Stimulated activated CD8-positive, alpha-beta memory T cell treated with anti-CD3 and anti-CD28 coated beads, Interleukin-15, amount 100 ng/mL, for 4 hours (primary cell): ENCODE results near the gene CDKN2AIP.
A peak's percentile ranks its signal among the peaks of the same experiment; 100 is the strongest.
"Not testable (repeated sequence)": the region's sequence is repeated elsewhere in the genome, so short reads cannot be mapped to it uniquely, and the experiment has no call there.

Experiments
- DNase-seq, 2 donors: peaks; one replicate each; pipeline ENCODE4 v3.0.0-alpha.2; 2020; ENCODE audit warnings: low read depth in 2 of 2

The CDKN2AIP gene

DNA sequence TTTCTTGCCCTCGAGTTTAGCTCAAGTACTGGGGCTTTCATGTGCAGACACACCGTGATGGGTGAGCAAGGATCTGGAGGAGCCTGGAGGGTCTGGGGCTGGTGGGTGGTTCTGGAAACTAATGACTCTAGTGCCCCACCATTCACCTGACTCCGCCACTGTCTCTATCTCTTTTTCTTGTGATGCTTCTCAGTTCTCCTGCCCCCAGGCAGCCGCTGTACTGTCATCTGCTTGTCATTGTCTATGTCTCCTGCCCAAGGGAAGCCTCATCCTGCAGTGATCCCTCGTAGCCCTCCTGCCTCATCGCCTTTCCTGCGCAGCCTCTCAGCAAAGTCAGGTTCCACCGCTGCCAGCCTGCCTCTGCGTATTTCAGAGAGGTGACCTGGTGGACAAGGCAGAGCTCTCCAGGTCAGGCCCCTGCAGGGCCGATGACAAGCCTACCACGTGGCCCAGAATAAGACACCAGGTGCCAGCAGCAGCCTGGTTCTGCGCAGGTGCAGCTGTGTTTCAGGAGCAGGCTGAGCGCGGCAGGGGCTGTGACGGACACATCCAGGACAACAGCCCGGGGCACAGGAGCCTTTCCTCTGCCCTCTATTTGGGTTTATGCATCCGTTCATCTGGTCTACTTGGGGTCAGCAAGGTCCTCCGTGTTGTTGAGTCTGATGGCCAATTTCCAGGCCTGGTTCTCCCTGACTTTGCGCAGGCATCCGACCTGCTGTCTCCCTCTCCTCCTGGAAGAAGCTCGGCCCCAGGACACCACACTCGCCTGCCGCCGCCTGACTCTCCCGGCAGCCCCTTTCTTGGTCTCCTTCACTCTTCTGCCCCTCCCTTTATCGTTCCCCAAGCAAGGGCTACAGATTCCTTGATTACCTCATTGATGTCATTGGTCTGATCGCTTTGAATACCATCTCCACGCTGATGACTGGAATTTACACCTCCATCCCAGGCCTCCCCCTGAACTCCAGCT is 30.9 kb upstream of the CDKN2AIP start:
- no peak for DNase-seq

DNA sequence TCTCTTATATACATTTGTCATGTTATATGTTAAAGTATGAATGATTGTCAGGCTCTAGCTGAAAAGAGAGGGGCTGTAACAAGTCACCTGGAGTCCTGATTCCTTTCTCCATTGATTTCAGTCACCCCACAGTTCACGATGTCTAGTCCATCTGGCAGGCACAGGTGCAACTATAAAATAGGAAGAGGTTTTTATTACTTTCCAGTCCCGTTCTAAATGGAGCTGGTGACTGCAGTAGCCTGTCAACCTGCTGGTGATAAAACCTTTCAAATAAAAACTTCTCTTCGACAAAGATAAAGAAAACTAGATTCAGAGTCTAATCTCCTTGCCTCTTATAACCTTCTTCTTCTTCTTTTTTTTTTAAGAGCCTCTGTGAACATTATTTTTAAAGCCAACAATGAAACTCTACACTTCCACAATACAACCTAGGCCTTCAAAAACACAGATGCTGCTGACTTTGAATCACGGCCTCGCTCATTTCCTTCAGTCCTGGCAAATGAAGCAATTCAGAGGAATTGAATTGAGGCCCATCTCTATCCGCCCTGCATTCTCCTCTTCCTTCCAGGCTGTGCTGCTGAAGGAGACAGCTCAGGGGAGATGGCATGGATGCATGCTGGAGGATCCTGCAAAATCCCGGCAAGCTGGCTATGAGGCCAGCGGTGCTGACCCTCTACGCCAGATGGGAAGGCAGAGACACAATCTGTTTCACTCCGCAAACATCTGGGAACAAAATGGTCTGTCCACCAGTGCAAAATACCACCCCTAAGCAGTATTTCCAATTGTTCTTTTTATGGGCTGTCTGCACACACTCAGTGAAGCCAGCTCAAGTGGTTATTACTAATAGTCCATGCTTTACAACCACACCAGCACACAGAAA is 27.3 kb upstream of the CDKN2AIP start:
- no peak for DNase-seq

DNA sequence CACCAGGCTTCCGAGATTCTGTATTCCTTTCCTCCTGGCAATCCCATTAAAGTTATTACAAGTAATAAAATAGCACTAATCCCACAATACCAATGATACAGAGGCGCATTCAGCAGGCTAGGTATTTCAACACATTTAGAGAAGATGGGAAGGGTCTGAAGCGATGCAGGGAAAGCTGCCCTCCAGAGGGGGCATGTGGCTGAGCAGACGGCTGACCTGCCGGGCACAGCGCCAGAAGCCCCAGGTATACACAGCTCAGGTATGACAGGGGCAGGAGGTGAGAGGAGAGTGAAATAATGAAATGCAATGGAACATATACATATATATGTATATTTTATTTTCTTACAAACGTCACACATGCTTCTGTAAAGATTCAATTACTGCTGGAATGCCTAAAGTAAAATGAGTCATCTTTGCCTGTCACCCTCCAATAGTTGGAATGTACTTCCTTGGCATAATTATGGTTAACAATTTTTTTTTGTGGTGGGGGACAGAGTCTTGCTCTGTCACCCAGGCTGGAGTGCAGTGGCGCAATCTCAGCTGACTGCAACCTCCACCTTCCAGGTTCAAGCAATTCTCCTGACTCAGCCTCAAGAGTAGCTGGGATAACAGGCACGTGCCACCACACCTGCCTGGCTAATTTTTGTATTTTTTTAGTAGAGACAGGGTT is 21.3 kb upstream of the CDKN2AIP start:
- no peak for DNase-seq

DNA sequence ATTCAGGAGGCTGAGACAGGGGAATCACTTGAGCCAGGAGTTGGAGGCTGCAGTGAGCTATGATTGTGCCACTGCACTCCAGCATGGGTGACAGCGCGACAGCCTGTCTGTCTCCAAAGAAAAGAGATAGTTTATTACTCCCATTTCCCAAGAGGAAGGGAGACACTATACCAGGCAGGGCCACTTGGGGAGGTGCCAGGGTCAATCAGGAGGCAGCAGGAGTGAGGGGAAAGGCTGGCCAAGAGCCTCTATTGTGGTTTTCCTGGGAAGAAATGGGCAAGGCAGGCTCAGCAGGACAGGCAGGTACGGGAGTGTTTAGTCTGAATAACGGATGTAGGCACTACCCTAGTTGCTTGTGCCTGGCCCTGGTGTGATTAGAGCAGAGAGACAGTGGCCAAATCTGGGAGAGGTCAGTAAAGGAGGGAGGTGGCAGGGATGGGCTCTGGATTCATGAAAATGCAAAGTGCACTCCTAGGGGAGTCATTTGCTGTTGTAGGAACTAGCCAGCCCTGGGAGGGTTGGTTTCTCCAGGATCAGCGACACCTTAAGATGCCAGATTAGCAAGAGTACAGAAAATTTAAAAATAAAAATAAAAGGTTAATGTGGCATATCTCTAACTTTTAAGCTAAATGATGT is 20.2 kb upstream of the CDKN2AIP start:
- DNase-seq, result no peak

DNA sequence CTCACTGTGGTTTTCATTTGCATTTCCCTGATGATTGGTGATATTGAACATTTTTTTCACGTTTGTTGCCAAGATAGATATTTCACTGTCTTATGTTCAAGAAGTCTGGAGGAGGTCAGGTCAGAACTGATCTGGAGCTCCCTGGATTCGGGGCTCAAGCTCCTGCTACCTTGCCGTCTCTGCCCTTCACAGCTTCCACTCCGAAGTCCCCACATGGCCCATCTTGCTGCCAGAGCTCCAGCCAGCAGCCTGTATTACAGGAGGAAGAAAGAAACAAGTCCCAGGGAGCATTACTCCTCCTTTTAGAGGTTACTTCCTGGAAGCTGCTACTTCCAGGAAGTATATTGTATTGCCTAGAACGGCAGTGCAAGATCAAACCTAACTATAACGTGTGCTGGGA is 17.9 kb upstream of the CDKN2AIP start:
- no peak for DNase-seq

DNA sequence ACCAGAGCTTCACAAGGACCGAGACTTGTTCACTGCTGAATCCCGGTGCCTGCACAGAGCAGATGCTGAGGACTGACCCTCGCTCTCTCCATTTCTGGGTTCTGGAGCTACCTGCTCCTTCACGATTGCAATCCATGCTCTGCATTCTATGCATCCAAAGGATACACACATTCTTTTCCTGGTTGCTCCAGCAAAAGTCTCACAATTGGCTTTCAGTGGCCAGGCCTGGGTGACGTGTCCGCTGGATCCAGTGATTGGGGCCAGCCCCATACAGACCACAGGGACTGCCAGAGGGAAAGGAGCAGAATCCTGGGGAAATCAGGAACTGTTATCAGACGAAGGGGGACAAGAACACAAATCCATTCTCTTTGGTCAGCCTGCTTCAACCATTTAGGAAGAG is 14.9 kb upstream of the CDKN2AIP start:
- DNase-seq, result no peak

DNA sequence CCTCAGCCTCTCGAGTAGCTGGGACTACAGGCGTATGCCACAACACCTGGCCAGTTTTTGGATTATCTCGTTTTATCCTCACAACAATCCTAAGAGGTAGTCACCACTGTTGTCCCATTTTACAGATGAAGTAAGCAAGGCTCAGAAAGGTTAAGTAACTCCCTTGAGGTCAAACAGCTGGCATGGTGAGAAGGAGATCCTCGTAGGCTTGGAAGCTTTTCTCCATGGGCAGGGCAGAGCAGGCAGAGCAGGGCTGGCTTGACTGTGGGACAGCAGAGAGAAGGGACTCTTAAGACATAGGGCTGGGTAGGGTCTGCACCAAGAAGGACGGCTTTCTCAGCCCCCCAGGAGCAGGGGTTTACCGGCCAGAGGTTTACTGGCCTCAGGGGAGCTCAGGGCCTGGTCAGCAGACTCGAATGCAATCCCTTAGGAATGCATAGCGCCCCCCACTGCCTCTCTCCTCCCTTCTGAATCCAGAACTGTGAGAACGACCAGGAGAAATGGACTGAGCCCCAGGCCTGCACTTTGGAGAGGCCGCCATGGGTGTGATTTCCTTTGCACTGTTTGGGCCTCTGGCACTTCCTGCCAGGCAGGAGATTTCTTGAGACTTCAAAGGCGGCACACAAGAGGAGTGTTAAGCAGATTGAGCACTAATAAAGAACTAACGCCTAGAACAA is 14.0 kb upstream of the CDKN2AIP start:
- no peak for DNase-seq

DNA sequence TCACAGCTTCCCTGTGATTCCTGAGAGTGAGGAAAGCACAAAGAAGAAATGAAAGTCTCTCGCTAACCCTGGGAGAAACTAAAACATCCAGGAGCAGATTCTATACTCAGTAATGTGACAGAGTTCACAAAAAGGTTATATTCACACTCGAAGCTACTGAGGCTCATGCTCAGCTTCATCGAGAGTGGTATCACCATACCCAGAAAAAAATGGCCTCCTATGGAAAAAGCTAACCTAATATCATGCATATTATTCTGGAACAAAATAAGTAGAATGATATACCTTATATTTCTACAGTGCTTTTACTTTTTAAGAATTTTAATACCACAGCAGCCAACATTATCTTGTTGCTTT is 13.5 kb upstream of the CDKN2AIP start:
- no peak for DNase-seq

DNA sequence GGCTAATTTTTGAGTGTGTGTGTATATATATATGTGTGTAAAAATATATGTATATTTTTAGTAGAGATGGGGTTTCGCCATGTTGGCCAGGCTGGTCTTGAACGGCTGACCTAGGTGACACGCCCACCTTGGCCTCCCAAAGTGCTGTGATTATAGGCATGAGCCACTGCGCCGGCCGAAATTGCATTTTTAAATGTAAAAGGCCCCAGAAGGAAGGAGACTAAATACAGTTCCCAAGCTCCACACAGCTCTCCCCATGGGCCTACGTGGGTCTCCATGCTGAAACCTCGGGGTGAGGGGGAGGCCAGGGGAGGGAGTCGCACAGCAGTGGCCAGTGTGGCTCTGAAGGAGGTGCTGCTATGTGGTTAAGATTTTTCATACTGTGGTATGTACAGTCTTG is 12.8 kb upstream of the CDKN2AIP start:
- DNase-seq, result no peak

DNA sequence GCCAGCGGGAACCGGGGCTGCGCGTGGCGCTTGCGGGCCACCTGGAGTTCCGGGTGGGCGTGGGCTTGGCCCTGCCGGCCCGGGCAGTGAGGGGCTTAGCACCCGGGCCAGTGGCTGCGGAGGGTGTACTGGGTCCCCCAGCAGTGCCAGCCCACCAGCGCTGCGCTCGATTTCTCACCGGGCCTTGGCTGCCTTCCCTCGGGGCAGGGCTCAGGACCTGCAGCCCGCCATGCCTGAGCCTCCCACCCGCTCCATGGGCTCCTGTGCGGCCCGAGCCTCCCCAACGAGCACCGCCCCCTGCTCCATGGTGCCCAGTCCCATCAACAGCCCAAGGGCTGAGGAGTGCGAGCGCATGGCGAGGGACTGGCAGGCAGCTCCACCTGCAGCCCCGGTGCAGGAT is 11.3 kb upstream of the CDKN2AIP start:
- DNase-seq, result not testable (repeated sequence)

DNA sequence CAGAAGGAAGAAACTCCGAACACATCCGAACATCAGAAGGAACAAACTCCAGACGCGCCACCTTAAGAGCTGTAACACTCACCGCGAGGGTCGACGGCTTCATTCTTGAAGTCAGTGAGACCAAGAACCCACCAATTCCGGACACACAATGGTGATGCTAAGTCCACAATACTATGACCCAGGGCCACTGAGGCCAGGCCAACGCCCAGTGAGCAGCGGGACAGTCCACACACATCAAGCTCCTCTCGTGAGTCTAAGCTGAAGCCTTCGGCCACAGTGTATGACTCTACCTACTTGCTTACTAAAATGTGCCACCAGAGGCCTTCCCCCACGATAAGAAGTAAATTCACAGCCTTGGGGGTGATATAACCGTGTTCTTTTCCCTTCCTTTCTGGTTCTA is 10.2 kb upstream of the CDKN2AIP start:
- no peak for DNase-seq

DNA sequence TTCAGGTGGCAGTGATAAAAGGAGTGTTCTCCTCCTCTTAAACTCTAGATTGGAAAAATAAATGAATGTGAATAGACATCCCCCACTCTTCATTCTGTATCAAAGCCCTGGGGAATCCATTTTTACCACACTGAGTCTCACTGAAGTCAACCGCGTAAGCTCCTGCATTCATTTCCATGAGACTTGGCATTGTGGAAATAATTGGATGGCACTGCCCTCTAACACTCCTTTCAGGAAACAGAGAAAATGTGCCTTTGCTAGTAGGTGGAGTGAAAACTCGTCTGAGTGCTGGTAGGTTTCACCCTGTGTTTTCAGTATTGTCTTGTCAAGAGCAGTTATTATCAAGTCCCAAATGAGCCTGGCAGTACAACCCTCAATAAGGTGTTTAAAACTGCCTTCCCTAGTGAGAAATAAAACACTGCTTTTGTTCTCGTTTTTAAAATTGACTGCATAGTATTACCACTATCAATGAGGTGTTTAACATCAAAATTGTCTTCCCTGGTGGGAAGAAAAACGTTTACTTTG is 9.7 kb upstream of the CDKN2AIP start:
- DNase-seq, result no peak

DNA sequence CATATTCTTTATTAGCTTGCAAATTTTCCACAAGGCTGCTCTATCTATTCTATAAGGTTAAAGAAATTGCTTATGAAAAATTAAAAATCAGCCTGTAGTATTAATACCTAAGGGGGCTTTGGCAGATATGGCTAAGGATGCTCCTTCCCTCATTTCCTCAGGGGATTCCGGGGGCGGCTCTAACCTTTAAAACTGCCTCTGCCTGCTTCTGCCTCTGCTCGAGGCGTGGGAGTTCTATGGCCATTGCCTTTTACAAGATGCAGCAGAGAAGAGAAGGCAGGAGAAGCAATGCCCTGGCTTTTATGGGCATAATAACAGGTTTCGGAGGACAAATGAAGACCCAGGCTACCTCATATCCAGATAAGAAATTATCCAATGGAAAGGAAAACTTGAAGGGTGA is 8.6 kb upstream of the CDKN2AIP start:
- DNase-seq, result no peak

DNA sequence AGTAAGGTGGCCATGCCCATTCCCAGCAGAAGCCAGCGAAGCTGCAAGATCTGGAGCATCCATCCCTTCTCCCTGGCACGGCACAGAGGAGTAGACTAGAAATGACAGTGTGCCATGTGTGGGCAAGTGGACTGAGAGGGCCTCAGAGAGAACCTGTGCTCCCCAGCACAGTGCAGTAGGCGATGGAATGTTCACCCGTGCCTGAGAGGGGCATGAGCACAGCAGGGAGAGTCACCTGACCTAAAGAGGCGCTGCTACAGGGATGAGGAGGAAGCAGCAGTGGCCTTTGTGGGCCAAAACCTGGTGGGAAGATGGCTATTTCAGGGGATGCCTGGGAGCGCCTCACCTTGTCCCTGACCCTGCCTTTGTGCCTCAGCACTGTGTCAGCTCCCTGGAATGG is 8.0 kb upstream of the CDKN2AIP start:
- no peak for DNase-seq

DNA sequence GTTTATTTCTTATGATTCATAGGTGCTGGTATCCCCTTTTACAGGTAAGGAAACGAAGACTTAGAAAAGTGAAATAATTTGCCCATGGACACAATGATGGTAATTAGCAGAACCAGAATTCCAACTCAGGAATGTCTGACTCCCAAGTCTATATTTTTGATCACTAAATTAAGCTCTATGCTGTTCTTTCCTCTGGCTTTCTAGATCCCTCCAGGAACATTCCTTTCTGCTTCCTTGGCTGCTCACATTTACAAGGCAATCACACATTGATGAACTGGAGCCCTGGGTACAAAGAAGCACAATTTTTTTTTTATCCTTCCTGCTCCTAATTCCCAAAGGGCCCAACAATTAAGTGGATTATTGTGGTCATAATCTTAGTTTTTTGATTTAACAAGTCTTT is 7.0 kb upstream of the CDKN2AIP start:
- no peak for DNase-seq

DNA sequence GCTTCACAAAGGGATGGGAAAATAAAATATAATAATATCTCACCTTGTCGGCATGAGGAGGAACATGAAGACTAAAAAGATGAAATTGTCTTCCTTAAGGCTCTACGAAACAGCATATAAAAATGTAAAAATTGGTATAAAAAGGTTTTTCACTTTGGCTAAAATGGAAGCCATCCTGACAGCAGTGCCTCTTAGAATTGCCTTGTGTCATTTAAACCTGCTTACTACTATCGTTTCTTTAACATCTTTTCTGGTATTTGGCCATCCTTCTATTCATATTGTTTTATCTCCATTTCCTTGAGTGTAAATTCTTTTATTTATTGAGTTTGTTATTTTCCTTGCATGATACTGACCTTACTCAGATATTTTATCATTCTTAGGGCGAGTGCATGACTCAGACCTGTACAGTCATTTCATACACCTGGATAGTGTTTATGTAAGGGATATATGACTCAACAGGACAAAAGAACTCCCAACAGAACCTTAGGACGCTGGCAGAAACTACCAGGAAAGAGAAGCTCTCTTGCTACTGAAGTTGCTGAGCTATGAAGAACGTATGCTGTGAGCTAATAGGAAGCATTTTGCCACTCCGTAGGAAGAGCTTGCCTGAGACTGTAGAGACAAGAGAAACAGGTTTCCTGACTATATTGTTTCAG is 5.8 kb upstream of the CDKN2AIP start:
- no peak for DNase-seq

DNA sequence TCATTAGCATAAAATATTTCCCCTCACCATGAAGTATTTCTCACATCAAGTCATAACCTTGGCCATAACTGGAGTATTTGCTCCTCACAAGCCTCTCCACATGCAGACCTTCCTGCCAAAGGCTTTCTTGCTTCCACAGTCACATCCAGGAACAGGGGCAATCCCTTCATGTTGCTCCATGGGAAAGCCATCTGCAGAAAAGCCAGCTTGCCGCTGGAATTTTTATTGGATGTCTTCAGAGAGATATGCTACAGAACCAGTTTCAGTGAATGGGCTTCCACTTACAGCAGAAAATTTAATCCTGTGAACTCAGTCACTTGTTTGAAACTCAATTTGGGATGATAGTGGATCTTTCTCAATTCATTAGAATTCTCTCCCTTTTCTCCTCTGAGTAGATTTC is 3.2 kb upstream of the CDKN2AIP start:
- DNase-seq, result no peak

DNA sequence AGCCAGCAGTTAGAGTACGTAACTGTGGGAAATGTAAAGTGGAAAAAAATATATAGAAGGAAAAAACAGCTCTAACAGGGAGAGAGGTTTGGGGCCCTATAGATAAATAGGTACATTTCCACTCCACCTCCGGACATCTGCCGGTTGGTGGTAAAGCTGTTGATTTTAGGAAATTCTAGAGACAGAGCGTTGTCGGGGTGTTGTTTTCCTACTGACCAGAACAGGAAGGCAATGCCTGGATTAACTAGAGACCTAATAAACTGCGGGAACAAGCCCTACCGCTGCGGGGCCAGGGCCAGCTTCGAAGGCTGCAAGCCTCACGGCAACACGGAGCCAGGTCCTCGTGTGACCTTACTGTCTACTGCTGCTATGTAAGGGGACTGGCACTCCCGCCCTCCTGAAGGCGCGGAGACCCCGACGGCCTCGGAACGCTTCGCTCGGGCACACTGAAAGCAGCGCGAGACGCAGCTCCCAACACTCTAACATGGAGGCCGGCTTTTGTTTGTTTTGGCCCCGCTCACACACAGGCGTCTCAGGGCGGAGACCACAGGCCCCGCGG is 702 bp upstream of the CDKN2AIP start:
- DNase-seq, result peak in 1 of 2 donors; percentile 5

DNA sequence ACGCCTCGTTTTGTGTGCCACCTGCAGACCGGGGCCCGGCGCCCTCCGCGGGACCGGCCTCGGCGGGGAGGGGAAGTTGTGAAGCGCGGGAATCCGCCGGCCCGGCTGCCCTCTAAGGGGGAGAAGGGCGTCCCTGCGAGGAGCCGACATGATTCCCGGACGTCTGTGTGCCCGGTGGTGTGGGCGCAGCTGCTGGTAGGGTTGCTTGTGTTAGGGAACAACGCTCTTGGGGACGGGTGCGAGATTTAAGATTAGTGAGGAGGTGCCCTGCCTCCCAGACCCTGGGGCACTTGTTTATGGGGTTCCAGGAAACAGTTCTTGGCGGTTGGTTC is 627 bp downstream of the CDKN2AIP start:
- no peak for DNase-seq

DNA sequence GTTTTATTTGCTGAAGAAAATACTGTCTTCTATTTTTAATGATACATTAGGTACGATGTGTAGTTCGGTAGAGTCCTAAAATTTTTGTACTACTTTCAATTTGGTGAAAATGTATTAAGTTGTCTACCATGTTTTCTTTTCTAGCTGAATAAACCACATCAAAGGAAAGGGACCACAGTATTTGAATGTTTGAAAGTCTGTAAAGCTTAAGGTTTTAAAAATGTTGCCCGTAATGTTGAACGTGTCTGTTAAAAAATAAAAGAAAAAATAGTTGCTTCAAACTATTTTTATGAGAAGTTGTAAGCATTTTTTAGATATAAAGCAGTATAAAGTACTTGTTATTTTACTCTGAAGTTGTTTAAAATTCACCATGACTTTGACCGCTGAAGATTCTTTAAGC is 3.2 kb downstream of the CDKN2AIP start:
- no peak for DNase-seq
